Stimulated activated CD4-positive, alpha-beta T cell treated with anti-CD3 and anti-CD28 coated beads, Interleukin-4, amount 100 ng/mL, for 24 hours (primary cell): ENCODE results near the gene ZFP36.
A peak's percentile ranks its signal among the peaks of the same experiment; 100 is the strongest.
"Not testable (repeated sequence)": the region's sequence is repeated elsewhere in the genome, so short reads cannot be mapped to it uniquely, and the experiment has no call there.

Source experiments
- DNase-seq: peaks from one replicate; pipeline ENCODE4 v3.0.0-alpha.2; 2020

The ZFP36 gene, protein sequence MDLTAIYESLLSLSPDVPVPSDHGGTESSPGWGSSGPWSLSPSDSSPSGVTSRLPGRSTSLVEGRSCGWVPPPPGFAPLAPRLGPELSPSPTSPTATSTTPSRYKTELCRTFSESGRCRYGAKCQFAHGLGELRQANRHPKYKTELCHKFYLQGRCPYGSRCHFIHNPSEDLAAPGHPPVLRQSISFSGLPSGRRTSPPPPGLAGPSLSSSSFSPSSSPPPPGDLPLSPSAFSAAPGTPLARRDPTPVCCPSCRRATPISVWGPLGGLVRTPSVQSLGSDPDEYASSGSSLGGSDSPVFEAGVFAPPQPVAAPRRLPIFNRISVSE

DNA sequence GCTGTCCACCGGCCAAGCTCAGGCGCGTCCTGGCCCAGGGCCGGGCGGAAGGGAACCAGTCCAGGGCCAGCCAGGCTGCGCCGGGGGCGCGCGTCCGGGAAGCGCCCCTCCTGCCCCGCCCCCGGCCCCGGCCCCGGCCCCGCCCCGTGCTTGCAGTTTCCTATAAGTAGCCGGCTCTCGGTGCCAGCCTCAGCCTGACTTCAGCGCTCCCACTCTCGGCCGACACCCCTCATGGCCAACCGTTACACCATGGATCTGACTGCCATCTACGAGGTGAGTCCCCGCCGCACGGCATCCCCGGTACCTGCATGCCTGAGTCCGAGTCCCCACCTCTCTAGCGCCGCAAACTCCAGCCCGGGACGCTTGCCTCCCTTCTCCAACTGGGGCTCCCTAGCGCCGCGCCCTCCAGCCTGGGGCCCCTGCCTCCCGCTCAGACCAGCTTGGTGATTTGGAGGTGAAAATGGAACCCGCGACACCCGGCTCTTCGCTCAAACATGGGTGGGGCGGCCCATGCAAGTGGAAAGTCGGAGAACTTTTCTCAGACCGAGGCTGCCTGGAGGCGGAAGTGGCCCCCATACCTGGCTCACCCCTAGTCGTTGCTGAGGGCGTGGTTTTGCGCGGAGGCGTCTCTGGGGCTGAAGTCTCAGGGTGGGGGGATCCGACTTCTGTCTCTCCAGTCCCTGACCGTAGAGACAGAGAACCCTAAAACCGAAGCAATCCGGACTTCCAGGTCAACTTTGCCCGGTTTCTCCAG is at the start of gene ZFP36:
Gene ZFP36 (plus strand): TSS at position 192 of the 754 bp plus-strand sequence. CDS start 58 bp downstream, at position 250.
- peak; percentile 85 for DNase-seq

DNA sequence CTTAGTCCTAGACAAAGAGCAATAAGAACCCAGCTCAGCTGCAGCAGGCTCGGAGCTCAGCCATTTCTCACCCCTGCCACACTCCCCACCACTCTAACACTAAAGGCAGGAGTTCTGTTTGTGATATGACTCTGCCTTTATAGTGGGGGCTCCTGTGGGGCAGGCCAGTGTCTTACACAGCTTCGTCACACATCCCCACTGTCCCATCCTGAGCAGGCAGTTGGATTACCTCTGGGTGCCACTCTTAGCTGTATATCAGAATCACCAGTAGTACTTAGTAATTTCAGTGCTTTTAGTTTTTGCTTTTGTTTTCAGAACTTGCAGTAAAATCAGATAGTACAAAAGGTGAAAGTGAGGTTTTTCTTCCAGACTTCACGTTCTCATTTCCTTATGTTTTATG is 47.6 kb upstream of the ZFP36 start:
- no peak for DNase-seq

DNA sequence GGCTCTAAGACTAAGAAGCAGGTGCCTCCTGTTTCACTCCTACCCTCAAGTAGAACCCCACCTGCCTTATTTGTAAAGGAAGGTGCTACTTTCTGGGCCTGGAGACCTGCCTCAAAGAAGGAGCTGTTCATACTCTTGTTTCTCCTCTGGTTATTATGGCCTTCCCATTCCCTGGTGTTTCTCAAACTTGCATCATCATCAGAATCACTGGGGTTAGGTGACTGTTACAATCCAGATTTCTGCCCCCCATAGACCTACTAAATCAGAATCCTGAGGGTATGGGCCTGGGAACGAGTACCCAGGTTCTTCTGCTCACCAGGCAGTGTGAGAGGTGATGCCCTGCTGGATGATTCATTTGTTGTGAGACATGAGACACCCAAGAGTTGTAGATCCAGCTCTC is 46.0 kb upstream of the ZFP36 start:
- no peak for DNase-seq

DNA sequence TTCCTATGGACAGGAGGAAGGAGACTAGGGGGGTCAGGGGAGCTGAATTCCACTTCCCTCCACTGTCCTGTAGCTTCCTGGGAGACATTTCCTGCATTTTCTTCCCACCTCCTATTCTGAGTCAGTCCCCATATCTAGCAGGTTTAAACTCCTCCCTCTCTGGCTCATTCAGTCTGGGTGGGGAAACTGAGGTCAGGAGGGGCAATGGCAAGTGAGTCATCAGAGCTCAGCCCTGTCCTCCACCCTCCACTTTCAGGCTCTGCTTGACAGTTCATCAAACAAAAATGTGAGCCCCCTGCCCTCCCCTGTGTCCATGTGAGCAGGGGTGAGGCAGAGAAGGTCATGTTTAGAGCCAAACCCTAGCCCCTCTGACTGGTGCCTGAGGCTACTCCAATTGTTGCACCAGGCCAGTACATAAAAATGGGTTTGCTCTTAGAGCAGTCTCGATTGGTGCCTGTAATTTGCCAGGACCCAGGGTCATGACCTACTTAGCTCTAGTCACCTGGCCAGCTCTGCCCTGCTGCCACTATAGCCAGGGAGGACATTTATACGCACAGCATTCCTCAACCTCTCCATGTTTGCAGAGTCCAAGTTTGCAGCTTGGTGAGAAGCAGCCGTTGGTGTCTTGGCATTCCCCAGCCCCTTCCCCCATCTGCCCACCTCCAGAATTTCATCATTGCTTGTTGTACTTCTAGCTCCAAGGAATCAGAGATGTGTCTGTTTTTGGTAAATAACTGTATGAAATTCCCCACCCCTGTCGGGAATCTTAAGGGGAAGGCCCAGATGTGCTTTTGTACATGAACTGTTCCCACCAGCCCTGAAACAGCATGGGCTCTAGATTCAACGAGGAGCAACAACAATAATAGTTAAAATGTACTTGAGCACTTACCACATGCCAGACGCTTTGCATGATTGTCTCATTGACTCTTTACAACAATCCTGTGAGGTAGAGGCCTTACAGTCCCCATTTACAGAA is 43.7 kb upstream of the ZFP36 start:
- DNase-seq: no peak

DNA sequence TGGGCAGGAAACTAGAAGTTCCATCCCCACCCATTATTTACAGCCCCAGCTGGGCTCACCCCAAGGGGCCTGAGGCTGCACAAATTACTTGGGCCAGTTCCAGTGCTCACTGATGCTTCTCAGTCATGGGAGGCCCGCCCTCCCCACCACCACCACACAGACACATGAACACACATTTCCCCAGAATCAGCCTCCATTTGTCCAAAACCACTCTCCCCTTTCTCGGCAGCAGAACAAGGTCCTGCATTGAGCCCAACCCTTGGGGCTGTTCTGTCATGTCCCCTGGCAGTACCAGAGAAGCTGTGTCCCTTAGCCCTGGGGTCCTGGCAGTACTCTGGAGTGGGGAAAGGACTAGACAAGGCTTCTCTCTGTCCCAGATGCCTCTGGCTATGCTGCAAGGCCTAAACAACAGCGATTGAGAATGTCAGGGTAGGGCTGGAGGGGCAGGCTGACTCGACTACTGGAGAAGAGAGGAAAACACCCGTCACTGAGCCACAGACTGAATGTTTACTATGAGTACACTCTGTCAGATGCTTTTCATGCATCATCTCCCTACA is 42.7 kb upstream of the ZFP36 start:
- no peak for DNase-seq

DNA sequence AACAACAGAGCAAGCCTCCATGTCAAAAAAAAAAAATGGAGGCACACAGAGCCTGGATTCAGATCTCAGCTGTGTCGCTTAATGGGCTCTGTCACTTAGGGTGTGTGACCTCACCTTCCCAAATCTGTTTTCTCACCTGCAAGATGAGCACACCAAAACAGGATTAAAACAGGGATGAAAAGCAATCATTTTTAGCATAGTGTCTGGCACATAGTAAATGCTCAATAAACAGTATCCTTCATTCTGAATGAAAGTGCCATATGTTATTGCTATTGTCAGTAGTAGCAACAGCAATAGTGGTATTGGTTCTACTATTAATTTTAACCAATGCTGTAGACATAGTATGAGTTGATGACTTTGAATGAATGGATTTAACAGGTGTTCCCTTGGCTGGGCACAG is 41.1 kb upstream of the ZFP36 start:
- DNase-seq: no peak

DNA sequence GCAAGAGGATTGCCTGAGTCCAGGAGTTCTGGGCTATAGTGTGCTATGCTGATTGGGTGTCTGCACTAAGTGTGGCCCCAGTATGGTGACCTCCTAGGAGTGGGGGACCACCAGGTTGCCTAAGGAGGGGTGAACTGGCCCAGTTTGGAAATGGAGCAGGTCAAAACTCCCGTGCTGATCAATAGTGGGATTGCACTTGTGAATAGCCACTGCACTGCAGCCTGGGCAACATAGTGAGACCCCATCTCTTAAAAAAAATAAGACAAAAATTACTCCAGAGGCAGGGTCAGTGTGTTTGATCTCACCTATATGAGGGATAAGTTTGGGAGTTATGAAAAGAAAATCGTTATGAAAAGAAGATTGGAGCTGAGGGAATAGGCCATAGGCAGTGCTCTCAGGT is 37.4 kb upstream of the ZFP36 start:
- no peak for DNase-seq

DNA sequence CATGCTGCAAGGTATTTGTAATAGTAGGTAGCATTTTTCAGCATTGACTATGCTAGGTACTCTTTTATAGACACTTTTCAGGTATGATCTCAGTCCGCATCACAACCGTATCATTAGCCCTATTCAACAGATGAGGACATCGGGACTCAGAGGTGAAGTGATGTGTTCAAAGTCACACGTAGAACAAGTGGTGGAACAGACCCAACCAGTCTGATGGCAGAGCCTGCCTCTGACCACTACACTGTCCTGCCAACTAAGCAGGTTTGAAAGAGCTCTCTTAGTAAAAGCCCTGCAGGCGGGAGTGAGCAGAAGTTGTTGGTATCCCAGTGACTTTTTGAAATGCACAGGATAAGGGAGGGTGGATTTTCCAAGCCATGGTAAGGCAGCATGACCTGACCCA is 35.9 kb upstream of the ZFP36 start:
- DNase-seq: no peak

DNA sequence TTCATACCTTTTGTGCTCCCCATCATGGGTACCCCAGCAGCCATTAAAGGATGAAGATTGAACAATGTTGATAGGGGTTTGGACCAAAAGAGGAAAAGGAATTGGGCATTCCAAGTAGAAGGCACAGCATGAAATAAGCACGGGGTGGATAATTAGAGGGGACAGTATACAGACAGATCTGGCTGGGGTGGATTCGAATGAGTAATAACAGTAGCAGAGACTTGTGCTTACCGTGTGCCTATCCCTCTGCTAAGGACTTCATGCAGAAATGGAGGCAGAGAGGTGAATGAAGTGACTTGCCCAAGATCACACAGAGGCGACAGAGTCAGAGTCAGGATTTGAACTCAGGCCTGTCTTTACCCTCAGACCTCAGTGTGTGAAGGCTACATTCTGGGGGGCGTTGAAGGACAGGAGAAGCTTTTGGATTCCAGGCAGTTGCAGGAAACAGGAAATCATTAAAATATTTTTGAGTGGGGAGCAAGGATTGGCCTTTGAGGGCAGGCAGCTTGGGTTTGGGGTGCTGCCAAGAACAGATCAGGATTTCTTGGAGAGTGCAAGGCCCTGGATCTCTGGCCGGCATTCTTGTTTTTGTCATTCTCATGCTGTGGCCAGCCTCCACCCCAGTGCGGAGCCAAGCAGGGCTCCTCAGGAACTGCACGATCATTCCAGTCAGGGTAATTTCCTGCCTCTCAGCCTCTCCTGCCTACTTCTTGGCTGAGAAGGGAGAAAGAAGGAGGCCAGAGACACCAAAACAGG is 34.4 kb upstream of the ZFP36 start:
- DNase-seq: no peak

DNA sequence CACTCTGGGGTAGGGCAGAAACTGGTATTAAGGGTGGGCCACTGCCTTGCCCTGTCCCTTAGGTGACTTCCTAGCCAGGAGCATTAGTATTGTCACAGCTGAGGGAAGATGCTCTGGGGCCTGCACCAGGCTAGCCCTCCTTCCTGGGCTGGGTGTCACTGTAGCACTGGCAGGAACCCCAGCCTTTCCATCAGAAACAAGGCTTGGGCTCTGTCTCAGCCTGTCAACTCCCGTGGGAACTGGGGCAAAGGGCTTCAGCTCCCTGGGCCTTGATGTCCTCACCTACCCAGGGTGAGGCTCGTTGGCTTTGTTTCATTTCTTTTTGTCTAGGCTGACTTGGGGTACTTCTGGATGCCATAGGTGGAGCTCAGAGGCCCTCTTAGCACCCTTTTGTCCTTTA is 33.7 kb upstream of the ZFP36 start:
- no peak for DNase-seq

DNA sequence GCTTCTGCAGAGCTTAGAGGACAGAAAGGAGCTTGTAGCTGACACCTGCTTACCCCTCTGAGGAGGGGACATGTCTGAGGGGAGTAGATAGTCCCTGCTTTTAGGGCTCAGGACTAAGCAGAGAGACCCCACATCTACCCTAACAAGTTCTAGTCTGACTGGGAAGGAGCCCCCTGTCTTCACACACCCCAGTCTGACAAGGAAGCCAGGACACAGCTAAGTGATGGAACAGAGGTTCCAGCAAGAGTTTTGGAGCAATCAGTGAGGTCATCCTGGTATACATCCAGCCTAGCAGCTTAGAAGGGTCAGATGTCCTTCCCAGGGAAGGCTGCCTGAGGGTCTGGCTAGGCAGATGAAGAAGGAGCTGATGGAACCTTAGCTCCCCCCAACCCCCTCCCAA is 30.7 kb upstream of the ZFP36 start:
- no peak for DNase-seq

DNA sequence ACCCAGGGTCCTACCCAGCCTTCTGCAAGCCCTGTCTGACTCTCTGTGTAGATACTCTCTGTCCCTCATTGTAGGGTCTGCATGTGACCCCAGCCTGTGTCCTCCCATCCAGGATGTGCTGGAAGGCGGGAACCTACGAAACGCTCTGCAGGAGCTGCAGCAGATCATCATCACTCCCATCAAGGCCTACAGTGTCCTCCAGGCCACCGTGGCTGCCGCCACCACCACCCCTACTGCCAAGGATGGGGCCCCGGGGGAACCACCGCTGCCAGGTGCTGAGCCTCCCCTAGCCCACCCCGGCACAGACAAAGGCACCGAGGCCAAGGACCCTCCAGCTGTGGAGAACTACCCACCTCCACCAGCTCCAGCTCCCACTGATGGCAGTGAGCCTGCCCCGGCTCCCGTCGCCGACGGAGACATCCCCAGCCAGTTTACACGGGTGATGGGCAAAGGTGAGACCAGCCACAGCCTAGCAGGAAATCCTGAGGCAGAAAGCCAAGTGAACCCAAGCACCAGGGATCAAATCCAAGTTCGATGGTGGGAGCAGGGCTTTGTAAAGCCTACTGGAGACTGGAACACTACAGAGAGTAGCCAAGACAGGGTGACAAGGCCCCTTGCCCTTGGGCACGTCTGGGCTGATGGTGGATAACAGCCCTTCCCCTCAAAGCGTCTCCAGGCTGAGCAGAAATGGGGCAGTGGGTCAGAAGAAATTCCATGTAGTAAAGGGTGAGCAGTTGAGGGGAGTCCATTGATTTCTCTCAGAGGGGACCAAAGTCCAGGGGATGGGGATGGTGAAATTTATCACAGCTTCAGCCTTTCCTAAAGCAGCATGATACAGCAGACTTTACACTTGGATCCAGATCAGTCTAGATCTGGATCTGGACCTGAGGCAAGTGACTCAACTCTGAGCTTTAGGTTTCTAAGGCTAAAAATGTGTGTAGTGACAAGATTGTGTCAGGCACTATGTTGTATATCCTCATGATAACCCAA is 29.0 kb upstream of the ZFP36 start:
- no peak for DNase-seq

DNA sequence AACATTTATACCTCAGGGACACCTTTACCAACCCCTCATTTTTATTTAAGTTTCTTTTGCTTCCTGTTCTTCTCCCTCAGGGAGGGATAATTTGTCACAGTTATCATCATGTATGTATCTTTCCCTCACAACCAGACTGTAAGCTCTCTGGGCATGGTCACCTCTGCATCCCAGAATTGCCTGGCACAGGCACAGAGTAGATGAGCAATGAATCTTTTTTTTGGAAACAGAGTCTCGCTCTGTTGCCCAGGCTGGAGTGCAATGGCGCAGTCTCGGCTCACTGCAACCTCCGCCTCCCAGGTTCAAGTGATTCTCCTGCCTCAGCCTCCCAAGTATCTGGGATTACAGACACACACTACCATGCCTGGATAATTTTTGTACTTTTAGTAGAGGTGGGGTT is 27.3 kb upstream of the ZFP36 start:
- not testable (repeated sequence) for DNase-seq

DNA sequence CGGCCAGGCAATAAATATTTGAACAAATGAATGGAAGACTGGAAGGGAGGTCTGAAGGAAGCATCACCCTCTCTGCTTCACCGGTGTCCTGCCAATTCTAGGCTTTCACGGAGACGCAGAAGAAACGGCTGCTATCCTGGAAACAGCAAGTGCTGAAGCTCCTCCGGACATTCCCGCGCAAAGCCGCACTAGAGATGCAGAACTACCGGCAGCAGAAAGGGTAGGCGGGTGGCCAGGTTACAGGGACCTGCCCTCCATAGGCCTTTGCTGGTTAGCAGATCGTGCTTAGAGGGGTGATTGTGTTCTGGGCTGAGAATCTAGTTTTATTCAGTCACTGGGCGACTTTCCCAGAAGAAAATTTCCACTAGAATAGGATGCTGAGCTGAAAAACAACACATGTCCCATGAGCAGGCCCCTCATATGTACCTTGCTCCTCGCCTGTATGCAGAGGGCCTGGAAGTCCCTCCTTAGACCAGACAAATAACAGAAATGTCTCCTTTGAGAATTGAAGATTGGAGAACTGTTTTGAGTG is 26.7 kb upstream of the ZFP36 start:
- DNase-seq: no peak

DNA sequence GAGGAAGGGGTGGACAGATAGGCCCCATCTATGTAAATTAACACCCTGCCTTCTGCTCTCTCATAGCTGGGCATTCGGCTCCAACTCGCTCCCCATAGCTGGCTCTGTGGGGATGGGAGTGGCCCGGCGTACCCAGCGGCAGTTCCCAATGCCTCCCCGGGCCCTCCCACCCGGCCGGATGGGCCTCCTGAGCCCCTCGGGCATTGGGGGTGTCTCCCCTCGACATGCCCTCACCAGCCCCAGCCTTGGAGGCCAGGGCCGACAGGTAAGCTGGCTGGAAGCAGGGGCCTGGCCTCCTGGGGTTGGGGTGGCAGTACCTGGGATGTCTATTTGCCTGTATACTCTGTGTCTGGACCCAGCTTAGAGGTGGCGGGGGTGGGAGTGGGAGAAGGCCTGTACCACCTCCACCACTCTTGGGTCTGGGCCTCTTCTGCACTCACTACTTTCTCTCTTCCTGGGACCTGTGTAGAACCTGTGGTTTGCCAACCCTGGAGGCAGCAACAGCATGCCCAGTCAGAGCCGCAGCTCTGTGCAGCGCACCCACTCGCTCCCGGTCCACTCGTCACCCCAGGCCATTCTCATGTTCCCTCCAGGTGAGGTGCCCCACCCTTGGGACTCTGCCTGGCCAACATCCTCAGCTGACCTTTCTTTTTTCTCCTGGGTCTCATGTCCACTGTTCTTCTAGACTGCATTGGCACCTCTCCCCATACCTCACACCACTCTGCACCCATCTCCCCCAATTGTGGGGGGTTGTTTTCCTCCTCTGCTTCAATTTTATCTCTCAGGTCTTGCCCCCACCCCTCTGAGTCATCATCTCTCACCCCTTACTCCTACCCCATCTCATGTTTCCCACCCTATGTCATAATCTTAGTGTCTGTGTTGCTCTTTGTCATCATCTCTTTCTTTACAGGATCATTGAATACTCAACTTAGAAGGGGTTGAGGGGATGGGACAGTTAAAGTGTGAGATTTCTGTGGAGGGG is 25.8 kb upstream of the ZFP36 start:
- no peak for DNase-seq

DNA sequence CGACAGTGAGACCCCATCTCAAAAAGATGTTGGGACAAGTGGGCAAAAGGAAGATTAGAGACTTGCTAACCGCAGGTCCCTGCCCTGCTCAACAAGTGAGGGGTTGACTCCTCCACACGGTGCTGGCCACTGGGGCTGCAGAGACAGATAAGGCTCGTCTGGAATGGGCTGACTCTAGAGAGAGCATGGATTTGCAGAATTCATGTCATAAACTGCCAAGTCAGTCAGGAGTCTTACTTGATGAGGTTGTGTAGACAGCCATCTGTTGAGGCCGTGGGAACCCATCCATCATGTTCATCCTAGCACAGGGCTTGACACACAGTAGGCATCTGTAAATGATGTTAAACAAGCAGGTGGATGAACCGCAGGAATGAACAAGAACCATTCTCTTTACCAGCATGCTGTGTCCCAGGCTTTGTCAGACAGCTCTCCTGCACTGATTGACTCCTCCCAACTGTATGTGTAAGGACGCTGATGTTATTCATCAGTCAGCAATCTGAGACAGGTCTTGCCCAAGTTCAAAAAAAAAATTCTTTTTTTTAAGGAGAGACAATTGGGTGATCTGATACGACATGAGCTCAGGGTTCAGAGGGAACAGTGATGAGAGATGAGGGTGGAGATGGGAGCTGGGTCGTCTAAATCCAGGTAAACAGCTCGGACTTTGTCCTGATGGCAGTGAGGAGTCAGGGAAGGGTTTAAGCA is 24.6 kb upstream of the ZFP36 start:
- no peak for DNase-seq

DNA sequence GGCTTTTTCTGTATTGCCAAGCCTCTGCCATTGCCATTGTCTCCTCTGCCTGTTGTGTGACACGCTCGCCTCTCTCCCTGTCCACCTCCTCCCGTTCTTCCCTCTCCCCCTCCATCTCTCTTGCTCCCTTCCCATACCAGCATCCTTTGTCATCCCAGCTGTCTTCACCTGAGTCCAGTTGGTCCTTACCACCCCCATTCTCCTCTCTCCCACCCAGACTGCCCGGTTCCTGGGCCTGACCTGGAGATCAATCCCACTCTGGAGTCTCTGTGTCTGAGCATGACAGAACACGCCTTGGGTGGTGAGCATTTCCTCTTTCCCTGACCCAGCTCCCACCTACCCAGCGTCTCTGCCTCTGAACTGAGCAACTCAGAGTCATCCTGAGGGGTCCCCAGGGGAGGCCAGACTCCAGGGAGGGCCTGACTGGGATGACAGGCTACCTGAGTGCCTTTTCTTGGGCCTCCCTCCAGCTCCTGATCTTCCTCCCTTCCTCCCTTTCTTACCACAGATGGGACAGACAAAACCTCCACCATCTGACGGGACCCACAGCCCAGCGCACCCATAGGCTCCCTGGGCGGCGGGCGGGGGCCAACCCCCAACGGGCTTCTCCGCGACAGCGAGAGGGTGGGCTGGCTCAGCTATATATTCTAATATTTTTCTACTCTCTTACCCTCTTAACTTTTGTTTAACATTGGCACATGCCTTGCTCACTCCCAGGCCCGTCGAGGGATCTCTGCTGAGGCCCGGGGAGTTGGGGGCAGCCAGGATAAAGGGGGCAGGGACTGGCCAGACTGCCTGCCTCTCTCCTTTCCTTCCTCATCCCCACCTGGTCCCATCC is 23.4 kb upstream of the ZFP36 start:
- no peak for DNase-seq
